OCI-LY3 (cell line): ENCODE measurements around the gene LDB3.

Experiments
- CTCF ChIP-seq: fragments of 200-600, 300-600 bp; sonication (generic); IDR thresholded peaks from 2 replicates; pipeline ENCODE4 v1.5.1; 2014; ENCODE audit warnings: antibody characterized with exemption, low read length, low read depth
- EZH2phosphoT487 ChIP-seq: fragments of 200-600 bp; shearing (Covaris generic); IDR thresholded peaks from 2 replicates; pipeline ENCODE4 v1.6.1; 2018; ENCODE audit warnings: antibody characterized with exemption, mixed run types, low read depth

- TF ChIP-seq CTCF, result no peak
- no peak for TF ChIP-seq EZH2phosphoT487
Measured at GRCh38 chr10:86752311-86752710, 84.0 kb downstream of the LDB3 start.
